Fibroblast of pulmonary artery (primary cell): ENCODE measurements around the gene DFFB.

Experiments used
- DNase-seq: peaks from one replicate; pipeline ENCODE4 v3.0.0-alpha.2; 2010; ENCODE audit warnings: low read depth
- H3K4me3 ChIP-seq: replicated peaks from 2 replicates; pipeline ENCODE4 v1.5.1; 2011; ENCODE audit warnings: low read depth, mild to moderate bottlenecking, control low read depth, low read length, moderate library complexity
- CTCF ChIP-seq: IDR thresholded peaks from 2 replicates; pipeline ENCODE4 v1.5.1; 2011; ENCODE audit warnings: mild to moderate bottlenecking, control low read depth, low read length, inconsistent platforms; ENCODE audit errors: missing control alignments

Gene DFFB

GRCh38 chr1:3814771-3815561 is 42.3 kb upstream of the DFFB start:
- H3K4me3 ChIP-seq, result no peak overlapping the region
- TF ChIP-seq CTCF, result no peak
- DNase-seq, result no peak

GRCh38 chr1:3816331-3817137 is 40.7 kb upstream of the DFFB start:
- DNase-seq, result no peak
- H3K4me3 ChIP-seq, result no peak overlapping the region

GRCh38 chr1:3817138-3817740 is 40.0 kb upstream of the DFFB start:
- H3K4me3 ChIP-seq, result no peak overlapping the region
- DNase-seq, result no peak
- no peak for TF ChIP-seq CTCF

More at GRCh38 chr1:3816331-3817137, 40.7 kb upstream of the DFFB start:
- no peak for TF ChIP-seq CTCF

- no peak for TF ChIP-seq CTCF
- H3K4me3 ChIP-seq, result no peak overlapping the region
- no peak for DNase-seq
These were observed 39.3 kb upstream of the DFFB start for GRCh38 chr1:3817821-3818597.

- DNase-seq, result no peak
- no peak overlapping the region for H3K4me3 ChIP-seq
- TF ChIP-seq CTCF, result no peak
These were observed 37.5 kb upstream of the DFFB start for GRCh38 chr1:3819771-3820200.

- no peak for TF ChIP-seq CTCF
- H3K4me3 ChIP-seq, result no peak overlapping the region
- DNase-seq, result no peak
These were observed 37.0 kb upstream of the DFFB start for GRCh38 chr1:3820316-3820715.
